DMS53 treated with DMSO at 0.1 percent for 48 hours (cell line): ENCODE measurements around the gene SATB1.

Experiments
- DNase-seq: peaks from one replicate; lab custom pipeline; 2025; ENCODE audit not compliant: unreplicated experiment; lab: John Stamatoyannopoulos, UW

Gene SATB1

GRCh38 chr3:18432752-18433151 lies 7.6 kb upstream of the SATB1 start:
- no peak for DNase-seq

GRCh38 chr3:18431266-18431665 lies 6.1 kb upstream of the SATB1 start:
- DNase-seq: no peak

- no peak for DNase-seq
Observed at GRCh38 chr3:18428991-18429745, 4.0 kb upstream of the SATB1 start.

GRCh38 chr3:18428036-18428435 lies 2.9 kb upstream of the SATB1 start:
- no peak for DNase-seq

- no peak for DNase-seq
Observed at GRCh38 chr3:18426597-18427193, 1.6 kb upstream of the SATB1 start.

GRCh38 chr3:18425641-18426257 lies 610 bp upstream of the SATB1 start:
- peak; percentile 37 for DNase-seq

- no peak for DNase-seq
Observed at GRCh38 chr3:18424213-18424728, 868 bp downstream of the SATB1 start.

- DNase-seq: peak; percentile 10
Observed at GRCh38 chr3:18423401-18424212, 1.5 kb downstream of the SATB1 start.

GRCh38 chr3:18422972-18423371 lies 2.2 kb downstream of the SATB1 start:
- DNase-seq: no peak

GRCh38 chr3:18420555-18420954 lies 4.6 kb downstream of the SATB1 start:
- DNase-seq: no peak

- DNase-seq: no peak
Observed at GRCh38 chr3:18419232-18419631, 5.9 kb downstream of the SATB1 start.

- no peak for DNase-seq
Observed at GRCh38 chr3:18417904-18418572, 7.1 kb downstream of the SATB1 start.

- DNase-seq: no peak
Observed at GRCh38 chr3:18416332-18416731, 8.8 kb downstream of the SATB1 start.

- DNase-seq: no peak
Observed at GRCh38 chr3:18415839-18416238, 9.3 kb downstream of the SATB1 start.

- DNase-seq: no peak
Observed at GRCh38 chr3:18415167-18415566, 10.0 kb downstream of the SATB1 start.

- DNase-seq: no peak
Observed at GRCh38 chr3:18412684-18413083, 12.5 kb downstream of the SATB1 start.

GRCh38 chr3:18411541-18411940 lies 13.6 kb downstream of the SATB1 start:
- DNase-seq: no peak

- no peak for DNase-seq
Observed at GRCh38 chr3:18410205-18410604, 14.9 kb downstream of the SATB1 start.

GRCh38 chr3:18409266-18409665 lies 15.9 kb downstream of the SATB1 start:
- no peak for DNase-seq

GRCh38 chr3:18405141-18405540 lies 20.0 kb downstream of the SATB1 start:
- no peak for DNase-seq

- no peak for DNase-seq
Observed at GRCh38 chr3:18403061-18403460, 22.1 kb downstream of the SATB1 start.
